ENCODE data around the gene PNPT1.

PNPT1 gene

GRCh38 chr2:55611997-55612396, 81.6 kb downstream of the PNPT1 start:
- H3K36me3 ChIP-seq (ENCODE audit: insufficient read depth, low read length) = peaks cover 48% of the 10 kb centered on the region
- no peak for TF ChIP-seq POLR2AphosphoS5 (IDR thresholded peaks at IDR 0.05; ENCODE audit: borderline replicate concordance, low read depth, low read length)
- no peak for TF ChIP-seq FOXP2 (optimal IDR thresholded peaks at IDR 0.05; ENCODE audit: control extremely low read depth, extremely low read length, insufficient read depth)
- TF ChIP-seq EZH2 (IDR thresholded peaks at IDR 0.05) = no peak
- no peaks in the 10 kb centered on the region for H3K9me3 ChIP-seq (ENCODE audit: low read depth, low read length)
- H3K9ac ChIP-seq (ENCODE audit: insufficient read length) = no peak overlapping the region
- no peak overlapping the region for H3K27ac ChIP-seq
- no peak overlapping the region for H3K4me3 ChIP-seq
- DNase-seq (ENCODE audit: low read depth, low spot score) = no peak

GRCh38 chr2:55610954-55611743, 82.5 kb downstream of the PNPT1 start:
- no peaks in the 10 kb centered on the region for H3K9me3 ChIP-seq (ENCODE audit: low read depth, low read length)
- no peak for TF ChIP-seq EZH2 (IDR thresholded peaks at IDR 0.05)
- no peak for TF ChIP-seq POLR2AphosphoS5 (IDR thresholded peaks at IDR 0.05; ENCODE audit: borderline replicate concordance, low read depth, low read length)
- no peak for TF ChIP-seq FOXP2 (optimal IDR thresholded peaks at IDR 0.05; ENCODE audit: control extremely low read depth, extremely low read length, insufficient read depth)

GRCh38 chr2:55609938-55610578, 83.6 kb downstream of the PNPT1 start:
- Histone ChIP-seq H3K27ac (no peak overlapping the region), H3K9ac (ENCODE audit: insufficient read length) (no peak overlapping the region), H3K9me3 (ENCODE audit: low read depth, low read length) (no peaks in the 10 kb centered on the region), H3K4me3 (no peak overlapping the region), H3K36me3 (ENCODE audit: insufficient read depth, low read length) (peaks cover 44% of the 10 kb centered on the region)
- TF ChIP-seq FOXP2 (optimal IDR thresholded peaks at IDR 0.05; ENCODE audit: control extremely low read depth, extremely low read length, insufficient read depth) (no peak), POLR2AphosphoS5 (IDR thresholded peaks at IDR 0.05; ENCODE audit: borderline replicate concordance, low read depth, low read length) (no peak), EZH2 (IDR thresholded peaks at IDR 0.05) (no peak)
- DNase-seq (ENCODE audit: low read depth, low spot score) = no peak

More at GRCh38 chr2:55610954-55611743, 82.5 kb downstream of the PNPT1 start:
- H3K27ac ChIP-seq = no peak overlapping the region
- H3K9ac ChIP-seq (ENCODE audit: insufficient read length) = no peak overlapping the region
- no peak overlapping the region for H3K4me3 ChIP-seq
- H3K36me3 ChIP-seq (ENCODE audit: insufficient read depth, low read length) = peaks cover 49% of the 10 kb centered on the region
- DNase-seq (ENCODE audit: low read depth, low spot score) = no peak

- no peak overlapping the region for H3K27ac ChIP-seq
- peaks cover 36% of the 10 kb centered on the region for H3K36me3 ChIP-seq (ENCODE audit: insufficient read depth, low read length)
- no peaks in the 10 kb centered on the region for H3K9me3 ChIP-seq (ENCODE audit: low read depth, low read length)
- H3K9ac ChIP-seq (ENCODE audit: insufficient read length) = no peak overlapping the region
- DNase-seq (ENCODE audit: low read depth, low spot score) = no peak
- TF ChIP-seq EZH2 (IDR thresholded peaks at IDR 0.05) = no peak
- TF ChIP-seq FOXP2 (optimal IDR thresholded peaks at IDR 0.05; ENCODE audit: control extremely low read depth, extremely low read length, insufficient read depth) = no peak
- TF ChIP-seq POLR2AphosphoS5 (IDR thresholded peaks at IDR 0.05; ENCODE audit: borderline replicate concordance, low read depth, low read length) = no peak
- H3K4me3 ChIP-seq = no peak overlapping the region
Measured at GRCh38 chr2:55609193-55609794, 84.3 kb downstream of the PNPT1 start.

- TF ChIP-seq EZH2 (IDR thresholded peaks at IDR 0.05) (no peak), FOXP2 (optimal IDR thresholded peaks at IDR 0.05; ENCODE audit: control extremely low read depth, extremely low read length, insufficient read depth) (no peak), POLR2AphosphoS5 (IDR thresholded peaks at IDR 0.05; ENCODE audit: borderline replicate concordance, low read depth, low read length) (no peak)
- H3K9ac ChIP-seq (ENCODE audit: insufficient read length) = no peak overlapping the region
- no peak overlapping the region for H3K27ac ChIP-seq
- no peak for DNase-seq (ENCODE audit: low read depth, low spot score)
- H3K4me3 ChIP-seq = no peak overlapping the region
- H3K9me3 ChIP-seq (ENCODE audit: low read depth, low read length) = no peaks in the 10 kb centered on the region
- H3K36me3 ChIP-seq (ENCODE audit: insufficient read depth, low read length) = peaks cover 34% of the 10 kb centered on the region
Measured at GRCh38 chr2:55607717-55608116, 85.9 kb downstream of the PNPT1 start.

GRCh38 chr2:55604027-55604565, 89.5 kb downstream of the PNPT1 start:
- no peak overlapping the region for H3K27ac ChIP-seq
- no peak overlapping the region for H3K4me3 ChIP-seq
- peaks cover 35% of the 10 kb centered on the region for H3K36me3 ChIP-seq (ENCODE audit: insufficient read depth, low read length)
- no peaks in the 10 kb centered on the region for H3K9me3 ChIP-seq (ENCODE audit: low read depth, low read length)
- TF ChIP-seq FOXP2 (optimal IDR thresholded peaks at IDR 0.05; ENCODE audit: control extremely low read depth, extremely low read length, insufficient read depth) = no peak
- TF ChIP-seq POLR2AphosphoS5 (IDR thresholded peaks at IDR 0.05; ENCODE audit: borderline replicate concordance, low read depth, low read length) = no peak
- no peak for TF ChIP-seq EZH2 (IDR thresholded peaks at IDR 0.05)
- H3K9ac ChIP-seq (ENCODE audit: insufficient read length) = no peak overlapping the region
- DNase-seq (ENCODE audit: low read depth, low spot score) = no peak

GRCh38 chr2:55601849-55602248, 91.8 kb downstream of the PNPT1 start:
- TF ChIP-seq FOXP2 (optimal IDR thresholded peaks at IDR 0.05; ENCODE audit: control extremely low read depth, extremely low read length, insufficient read depth) = no peak
- no peak for TF ChIP-seq EZH2 (IDR thresholded peaks at IDR 0.05)
- TF ChIP-seq POLR2AphosphoS5 (IDR thresholded peaks at IDR 0.05; ENCODE audit: borderline replicate concordance, low read depth, low read length) = no peak
- no peak for DNase-seq (ENCODE audit: low read depth, low spot score)
- no peaks in the 10 kb centered on the region for H3K9me3 ChIP-seq (ENCODE audit: low read depth, low read length)
- no peak overlapping the region for H3K27ac ChIP-seq
- H3K4me3 ChIP-seq = no peak overlapping the region
- no peak overlapping the region for H3K9ac ChIP-seq (ENCODE audit: insufficient read length)
- peaks cover 48% of the 10 kb centered on the region for H3K36me3 ChIP-seq (ENCODE audit: insufficient read depth, low read length)
